RWPE2 (cell line): Measurements from ENCODE around the gene CARD9.

Source experiments
- ATAC-seq: fragments of 200-7000 bp; cut with Tn5 transposase; 3 replicates; pipeline ENCODE4 v1.9.1; 2021; ENCODE audit warnings: low read depth
- DNase-seq: peaks from one replicate; pipeline ENCODE4 v3.0.0-alpha.2; 2020; ENCODE audit warnings: low spot score
- H3K27ac ChIP-seq: fragments of 450-650 bp; 2 replicates; pipeline ENCODE4 v1.5.1; 2017; ENCODE audit warnings: mild to moderate bottlenecking; ENCODE audit not compliant: poor library complexity, severe bottlenecking
- H3K27me3 ChIP-seq: fragments of 250-450 bp; sonication (Bioruptor Pico); 2 replicates; pipeline ENCODE4 v1.5.1; 2021; ENCODE audit warnings: mild to moderate bottlenecking, moderate library complexity; ENCODE audit not compliant: insufficient read depth, poor library complexity, severe bottlenecking
- H3K36me3 ChIP-seq: fragments of 250-450 bp; sonication (Bioruptor Pico); 2 replicates; pipeline ENCODE4 v1.5.1; 2020; ENCODE audit warnings: low read depth, mild to moderate bottlenecking, moderate library complexity
- H3K4me1 ChIP-seq: fragments of 250-450 bp; sonication (Bioruptor Pico); 2 replicates; pipeline ENCODE4 v1.5.1; 2021; ENCODE audit warnings: mild to moderate bottlenecking, moderate library complexity; ENCODE audit not compliant: insufficient read depth, poor library complexity, severe bottlenecking
- H3K4me3 ChIP-seq: fragments of 250-450 bp; sonication (Bioruptor Pico); 2 replicates; pipeline ENCODE4 v1.5.1; 2021; ENCODE audit warnings: mild to moderate bottlenecking, moderate library complexity; ENCODE audit not compliant: severe bottlenecking
- H3K9me3 ChIP-seq: fragments of 250-450 bp; sonication (Bioruptor Pico); 2 replicates; pipeline ENCODE4 v1.5.1; 2021; ENCODE audit warnings: mild to moderate bottlenecking, moderate library complexity; ENCODE audit not compliant: severe bottlenecking
- CTCF ChIP-seq: fragments of 450-650 bp; IDR thresholded peaks from one replicate; pipeline ENCODE4 v1.5.1; 2017; ENCODE audit warnings: mild to moderate bottlenecking, moderate library complexity; ENCODE audit not compliant: poor library complexity, severe bottlenecking

The CARD9 gene

GRCh38 chr9:136348691-136349090, 24.8 kb downstream of the CARD9 start:
- no peak for ATAC-seq
- H3K4me3 ChIP-seq, result no peak overlapping the region
- no peaks in the 10 kb centered on the region for H3K9me3 ChIP-seq
- H3K36me3 ChIP-seq, result no peaks in the 10 kb centered on the region
- no peak for TF ChIP-seq CTCF
- H3K4me1 ChIP-seq, result peaks cover 3% of the 10 kb centered on the region
- DNase-seq, result no peak
- H3K27ac ChIP-seq, result no peak overlapping the region
- no peaks in the 10 kb centered on the region for H3K27me3 ChIP-seq

- peaks cover 3% of the 10 kb centered on the region for H3K4me1 ChIP-seq
- no peak overlapping the region for H3K27ac ChIP-seq
- no peak for ATAC-seq
- H3K36me3 ChIP-seq, result no peaks in the 10 kb centered on the region
- TF ChIP-seq CTCF, result no peak
- H3K9me3 ChIP-seq, result no peaks in the 10 kb centered on the region
- no peak overlapping the region for H3K4me3 ChIP-seq
- H3K27me3 ChIP-seq, result no peaks in the 10 kb centered on the region
- DNase-seq, result no peak
Measured at GRCh38 chr9:136347472-136348256, 25.8 kb downstream of the CARD9 start.

GRCh38 chr9:136346927-136347465, 26.5 kb downstream of the CARD9 start:
- no peaks in the 10 kb centered on the region for H3K9me3 ChIP-seq
- DNase-seq, result no peak
- no peaks in the 10 kb centered on the region for H3K27me3 ChIP-seq
- H3K27ac ChIP-seq, result no peak overlapping the region
- H3K36me3 ChIP-seq, result no peaks in the 10 kb centered on the region
- H3K4me3 ChIP-seq, result no peak overlapping the region
- ATAC-seq, result no peak
- TF ChIP-seq CTCF, result no peak
- H3K4me1 ChIP-seq, result peaks cover 3% of the 10 kb centered on the region

GRCh38 chr9:136346157-136346481, 27.4 kb downstream of the CARD9 start:
- H3K4me3 ChIP-seq, result peak overlapping the region; percentile 7
- no peak for TF ChIP-seq CTCF
- H3K27ac ChIP-seq, result no peak overlapping the region
- DNase-seq (no peak), ATAC-seq (peak; percentile 6; the same call in 1 of the 3 replicates)
- peaks cover 3% of the 10 kb centered on the region for H3K4me1 ChIP-seq
- no peaks in the 10 kb centered on the region for H3K36me3 ChIP-seq
- H3K27me3 ChIP-seq, result no peaks in the 10 kb centered on the region
- no peaks in the 10 kb centered on the region for H3K9me3 ChIP-seq
